ENCODE results near the gene PCDHA2.
"Not testable (repeated sequence)": the region's sequence is repeated elsewhere in the genome, so short reads cannot be mapped to it uniquely, and the experiment has no call there.

PCDHA2 gene

GRCh38 chr5:140821375-140822280, 27.0 kb downstream of the PCDHA2 start, which contains the start of gene PCDHA5:
PCDHA5 (plus strand) TSS chr5:140821613.
- no peak for DNase-seq

DNA sequence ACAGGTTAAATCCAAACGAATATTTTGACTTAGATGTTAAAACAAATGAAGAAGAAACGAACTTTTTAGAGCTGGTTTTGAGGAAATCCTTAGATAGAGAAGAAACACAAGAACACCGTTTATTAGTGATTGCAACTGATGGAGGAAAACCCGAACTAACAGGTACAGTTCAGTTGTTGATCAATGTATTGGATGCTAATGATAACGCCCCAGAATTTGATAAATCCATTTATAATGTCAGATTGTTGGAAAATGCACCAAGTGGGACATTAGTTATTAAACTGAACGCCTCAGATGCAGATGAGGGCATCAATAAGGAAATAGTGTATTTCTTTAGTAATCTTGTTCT, 27.6 kb downstream of the PCDHA2 start:
- no peak for DNase-seq

DNA sequence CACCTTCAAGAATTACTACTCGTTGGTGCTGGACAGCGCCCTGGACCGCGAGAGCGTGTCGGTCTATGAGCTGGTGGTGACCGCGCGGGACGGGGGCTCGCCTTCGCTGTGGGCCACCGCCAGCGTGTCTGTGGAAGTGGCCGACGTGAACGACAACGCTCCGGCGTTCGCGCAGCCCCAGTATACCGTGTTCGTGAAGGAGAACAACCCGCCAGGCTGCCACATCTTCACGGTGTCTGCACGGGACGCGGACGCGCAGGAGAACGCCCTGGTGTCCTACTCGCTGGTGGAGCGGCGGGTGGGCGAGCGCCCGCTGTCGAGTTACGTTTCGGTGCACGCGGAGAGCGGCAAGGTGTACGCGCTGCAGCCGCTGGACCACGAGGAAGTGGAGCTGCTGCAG, 28.3 kb downstream of the PCDHA2 start:
- DNase-seq, result not testable (repeated sequence)

GRCh38 chr5:140823475-140823874, 28.8 kb downstream of the PCDHA2 start:
- DNase-seq, result no peak

DNA sequence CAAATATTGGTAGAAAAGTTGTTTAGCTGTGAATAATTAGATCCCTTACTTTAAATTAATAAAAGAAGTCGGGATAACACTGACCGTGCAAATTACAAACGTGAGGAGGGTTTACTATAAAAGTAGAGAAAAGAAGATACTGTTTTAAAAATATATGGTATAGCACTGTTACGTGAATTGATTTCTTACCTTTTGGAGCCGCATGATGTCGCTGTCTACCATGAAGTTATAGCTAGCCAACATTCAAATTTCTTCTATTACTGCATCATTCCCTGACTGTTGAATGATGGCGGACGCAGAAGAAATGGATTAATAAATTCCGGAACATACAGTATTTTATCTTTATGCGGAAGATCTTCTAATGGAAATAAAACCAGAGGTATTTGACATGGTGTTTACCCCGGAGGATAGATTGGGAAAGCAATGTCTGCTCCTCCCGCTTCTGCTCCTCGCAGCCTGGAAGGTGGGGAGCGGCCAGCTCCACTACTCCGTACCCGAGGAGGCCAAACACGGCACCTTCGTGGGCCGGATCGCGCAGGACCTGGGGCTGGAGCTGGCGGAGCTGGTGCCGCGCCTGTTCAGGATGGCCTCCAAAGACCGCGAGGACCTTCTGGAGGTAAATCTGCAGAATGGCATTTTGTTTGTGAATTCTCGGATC, 33.2 kb downstream of the PCDHA2 start, which contains the start of gene PCDHA6:
Gene PCDHA6 (plus strand): TSS at position 257 of the 658 bp plus-strand sequence. CDS start 132 bp downstream, at position 389.
- DNase-seq, result no peak

DNA sequence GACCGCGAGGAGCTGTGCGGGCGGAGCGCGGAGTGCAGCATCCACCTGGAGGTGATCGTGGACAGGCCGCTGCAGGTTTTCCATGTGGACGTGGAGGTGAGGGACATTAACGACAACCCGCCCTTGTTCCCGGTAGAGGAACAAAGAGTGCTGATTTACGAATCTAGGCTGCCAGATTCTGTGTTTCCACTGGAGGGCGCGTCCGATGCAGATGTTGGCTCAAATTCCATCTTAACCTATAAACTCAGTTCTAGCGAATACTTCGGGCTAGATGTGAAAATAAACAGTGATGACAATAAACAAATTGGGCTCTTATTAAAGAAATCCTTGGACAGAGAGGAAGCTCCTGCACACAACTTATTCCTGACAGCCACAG, 33.7 kb downstream of the PCDHA2 start:
- no peak for DNase-seq

- not testable (repeated sequence) for DNase-seq
Measured at GRCh38 chr5:140829511-140830501, 35.2 kb downstream of the PCDHA2 start.

DNA sequence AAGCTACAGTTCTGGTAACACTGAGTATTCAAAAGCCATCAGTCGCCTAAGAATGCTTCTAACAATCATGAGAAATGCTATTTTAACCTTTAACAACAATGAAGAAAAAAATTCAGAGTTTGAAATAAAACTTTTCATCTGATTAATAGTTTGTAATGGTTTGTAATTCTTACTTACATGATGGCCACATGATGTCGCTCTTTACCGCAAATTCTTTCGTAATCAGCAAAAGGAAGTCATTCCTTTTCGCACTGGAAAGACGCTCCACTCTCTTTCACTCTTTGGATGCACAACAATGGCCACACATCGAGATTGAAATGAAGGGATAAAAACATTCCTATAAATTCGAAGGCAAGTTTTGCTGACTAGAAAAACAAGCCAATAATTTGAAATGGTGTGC, 39.3 kb downstream of the PCDHA2 start, which contains the start of gene PCDHA7:
Gene PCDHA7 (plus strand): TSS at position 277 of the 400 bp plus-strand sequence. CDS start 115 bp downstream, at position 392.
- no peak for DNase-seq

DNA sequence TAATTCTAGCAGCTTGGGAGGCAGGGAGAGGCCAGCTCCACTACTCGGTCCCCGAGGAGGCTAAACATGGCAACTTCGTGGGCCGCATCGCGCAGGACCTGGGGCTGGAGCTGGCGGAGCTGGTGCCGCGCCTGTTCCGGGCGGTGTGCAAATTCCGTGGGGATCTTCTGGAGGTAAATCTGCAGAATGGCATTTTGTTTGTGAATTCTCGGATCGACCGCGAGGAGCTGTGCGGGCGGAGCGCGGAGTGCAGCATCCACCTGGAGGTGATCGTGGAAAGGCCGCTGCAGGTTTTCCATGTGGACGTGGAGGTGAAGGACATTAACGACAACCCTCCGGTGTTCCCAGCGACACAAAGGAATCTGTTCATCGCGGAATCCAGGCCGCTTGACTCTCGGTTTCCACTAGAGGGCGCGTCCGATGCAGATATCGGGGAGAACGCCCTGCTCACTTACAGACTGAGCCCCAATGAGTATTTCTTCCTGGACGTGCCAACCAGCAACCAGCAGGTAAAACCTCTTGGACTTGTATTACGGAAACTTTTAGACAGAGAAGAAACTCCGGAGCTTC, 39.9 kb downstream of the PCDHA2 start:
- not testable (repeated sequence) for DNase-seq

- DNase-seq, result no peak
Measured at GRCh38 chr5:140835622-140836510, 41.2 kb downstream of the PCDHA2 start.

DNA sequence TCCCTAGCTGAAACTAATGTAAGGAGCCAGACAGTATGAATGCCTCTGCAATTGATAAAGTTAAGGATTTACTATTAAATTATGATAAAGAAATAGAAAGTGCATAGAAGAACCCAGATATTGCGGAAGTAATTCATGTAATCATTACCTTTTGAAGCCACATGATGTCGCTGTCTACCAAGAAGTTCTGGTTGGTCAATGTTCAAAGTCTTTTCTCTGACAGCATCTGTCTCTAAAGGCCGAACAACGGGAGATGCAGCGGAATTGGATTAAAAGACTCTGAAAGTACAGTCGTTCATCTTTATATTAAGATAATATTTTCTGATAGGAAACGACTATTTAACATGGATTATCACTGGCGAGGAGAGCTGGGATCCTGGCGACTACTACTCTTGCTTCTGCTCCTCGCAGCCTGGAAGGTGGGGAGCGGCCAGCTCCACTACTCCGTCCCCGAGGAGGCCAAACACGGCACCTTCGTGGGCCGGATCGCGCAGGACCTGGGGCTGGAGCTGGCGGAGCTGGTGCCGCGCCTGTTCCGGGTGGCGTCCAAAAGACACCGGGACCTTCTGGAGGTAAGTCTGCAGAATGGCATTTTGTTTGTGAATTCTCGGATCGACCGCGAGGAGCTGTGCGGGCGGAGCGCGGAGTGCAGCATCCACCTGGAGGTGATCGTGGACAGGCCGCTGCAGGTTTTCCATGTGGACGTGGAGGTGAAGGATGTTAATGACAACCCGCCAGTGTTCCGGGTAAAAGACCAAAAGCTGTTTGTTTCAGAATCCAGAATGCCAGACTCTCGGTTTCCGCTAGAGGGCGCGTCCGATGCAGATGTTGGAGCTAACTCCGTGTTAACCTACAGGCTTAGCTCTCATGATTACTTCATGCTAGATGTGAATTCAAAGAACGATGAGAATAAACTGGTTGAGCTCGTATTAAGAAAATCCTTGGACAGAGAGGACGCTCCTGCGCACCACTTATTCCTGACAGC, 46.6 kb downstream of the PCDHA2 start, which contains the start of gene PCDHA8:
Gene PCDHA8 (plus strand): TSS at position 210 of the 985 bp plus-strand sequence. CDS start 135 bp downstream, at position 345.
- no peak for DNase-seq

DNA sequence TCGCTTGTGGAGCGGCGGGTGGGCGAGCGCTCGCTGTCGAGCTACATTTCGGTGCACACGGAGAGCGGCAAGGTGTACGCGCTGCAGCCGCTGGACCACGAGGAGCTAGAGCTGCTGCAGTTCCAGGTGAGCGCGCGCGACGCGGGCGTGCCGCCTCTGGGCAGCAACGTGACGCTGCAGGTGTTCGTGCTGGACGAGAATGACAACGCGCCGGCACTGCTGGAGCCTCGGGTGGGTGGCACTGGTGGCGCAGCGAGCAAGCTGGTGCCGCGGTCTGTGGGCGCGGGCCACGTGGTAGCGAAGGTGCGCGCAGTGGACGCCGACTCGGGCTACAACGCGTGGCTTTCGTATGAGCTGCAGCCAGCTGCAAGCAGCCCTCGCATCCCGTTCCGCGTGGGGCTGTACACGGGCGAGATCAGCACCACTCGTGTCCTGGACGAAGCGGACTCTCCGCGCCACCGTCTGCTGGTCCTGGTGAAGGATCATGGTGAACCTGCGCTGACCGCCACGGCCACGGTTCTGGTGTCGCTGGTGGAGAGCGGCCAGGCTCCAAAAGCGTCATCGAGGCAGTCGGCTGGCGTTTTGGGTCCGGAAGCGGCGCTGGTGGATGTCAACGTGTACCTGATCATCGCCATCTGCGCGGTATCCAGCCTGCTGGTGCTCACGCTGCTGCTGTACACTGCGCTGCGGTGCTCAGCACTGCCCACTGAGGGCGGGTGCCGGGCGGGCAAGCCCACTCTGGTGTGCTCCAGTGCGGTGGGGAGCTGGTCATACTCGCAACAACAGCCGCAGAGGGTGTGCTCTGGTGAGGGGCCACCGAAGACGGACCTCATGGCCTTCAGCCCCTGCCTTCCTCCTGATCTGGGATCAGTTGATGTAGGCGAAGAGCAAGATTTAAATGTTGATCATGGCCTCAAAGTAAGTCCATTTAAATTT, 48.4 kb downstream of the PCDHA2 start:
- no peak for DNase-seq

All from NCI-H1105 (cell line).